ENCODE data around the gene CAMK2A.
"Not testable (repeated sequence)": the region's sequence is repeated elsewhere in the genome, so short reads cannot be mapped to it uniquely, and the experiment has no call there.

The CAMK2A gene

DNA sequence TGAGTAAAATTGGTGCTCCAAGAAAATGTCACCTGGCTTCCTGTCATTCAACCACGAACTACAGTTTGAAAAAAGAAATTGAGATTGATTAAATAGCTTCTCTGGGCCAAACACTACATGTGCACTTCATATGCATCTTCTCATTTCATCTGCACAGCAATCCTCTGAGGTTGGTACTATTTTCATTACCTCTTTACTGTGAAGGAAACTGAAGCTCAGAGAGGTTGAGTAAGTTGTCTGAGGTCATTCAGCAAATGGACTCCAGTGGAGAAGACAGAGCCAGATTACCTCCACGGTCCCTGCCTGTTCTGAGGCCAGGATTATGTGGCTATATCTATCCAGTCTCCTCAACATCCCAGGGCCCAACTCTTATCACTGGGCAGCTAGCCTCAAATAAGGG is 53.3 kb downstream of the CAMK2A start:
- DNase-seq (ENCODE audit: low read depth): no peak

DNA sequence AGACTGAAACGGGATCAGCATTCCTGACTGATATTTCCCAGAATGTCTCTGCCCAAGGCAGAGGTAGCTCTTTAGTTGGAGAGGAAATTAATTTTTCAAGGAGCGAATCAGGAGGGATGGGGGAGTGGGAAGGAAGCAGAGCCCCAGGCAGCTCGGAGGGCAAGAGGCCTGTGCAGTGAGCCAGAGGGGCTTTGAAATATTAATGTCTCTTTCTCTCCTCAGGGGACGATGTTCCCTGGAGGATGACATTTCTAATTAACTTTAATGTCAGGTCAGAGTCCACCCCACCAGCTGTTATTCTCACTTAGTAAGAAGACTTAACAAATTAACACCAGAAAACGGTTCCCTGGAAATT is 54.1 kb downstream of the CAMK2A start:
- no peak for DNase-seq (ENCODE audit: low read depth)

DNA sequence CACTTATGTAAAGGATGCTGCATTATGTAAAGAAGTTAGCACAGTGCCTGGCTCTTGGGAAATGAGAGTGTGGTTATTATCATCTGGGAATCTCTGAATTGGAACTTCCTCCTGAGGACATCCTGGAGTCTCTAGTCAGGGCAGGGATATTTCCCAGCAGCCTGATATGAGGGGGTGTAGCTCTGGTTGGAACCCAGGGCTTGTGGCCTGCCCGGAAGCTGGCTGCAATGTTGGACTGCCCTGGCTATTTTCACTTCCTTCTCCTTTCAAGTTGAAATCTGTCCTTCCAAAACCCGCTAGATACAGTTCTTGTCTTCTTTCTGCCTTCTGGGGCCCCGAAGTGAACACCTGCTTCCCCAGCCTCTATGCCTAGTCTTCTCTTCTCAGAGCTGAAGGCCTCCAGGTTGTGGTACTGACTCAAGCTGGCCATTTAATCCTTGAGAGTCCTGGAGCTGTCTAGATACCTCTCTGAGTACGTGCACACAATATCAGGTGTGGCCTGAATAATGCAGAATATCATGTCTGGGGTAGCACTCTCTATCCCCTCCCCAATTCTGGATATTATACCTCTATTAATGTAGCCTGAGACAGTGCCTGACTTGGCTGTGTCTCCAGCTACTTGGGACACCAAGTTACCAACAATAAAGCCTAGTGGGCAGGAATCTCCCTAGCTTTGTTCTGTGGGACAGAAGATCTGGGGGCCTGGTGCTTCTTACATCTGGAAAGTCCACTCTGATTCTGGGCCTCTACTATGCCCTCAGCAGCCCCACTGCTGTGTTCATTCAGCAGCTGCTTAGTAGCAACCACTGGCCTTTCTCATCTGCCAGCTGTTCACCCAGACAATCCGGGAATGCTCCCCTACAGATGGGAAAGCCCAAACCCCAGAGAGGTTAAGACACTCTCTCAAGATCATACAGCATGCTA is 54.7 kb downstream of the CAMK2A start:
- DNase-seq (ENCODE audit: low read depth): no peak

DNA sequence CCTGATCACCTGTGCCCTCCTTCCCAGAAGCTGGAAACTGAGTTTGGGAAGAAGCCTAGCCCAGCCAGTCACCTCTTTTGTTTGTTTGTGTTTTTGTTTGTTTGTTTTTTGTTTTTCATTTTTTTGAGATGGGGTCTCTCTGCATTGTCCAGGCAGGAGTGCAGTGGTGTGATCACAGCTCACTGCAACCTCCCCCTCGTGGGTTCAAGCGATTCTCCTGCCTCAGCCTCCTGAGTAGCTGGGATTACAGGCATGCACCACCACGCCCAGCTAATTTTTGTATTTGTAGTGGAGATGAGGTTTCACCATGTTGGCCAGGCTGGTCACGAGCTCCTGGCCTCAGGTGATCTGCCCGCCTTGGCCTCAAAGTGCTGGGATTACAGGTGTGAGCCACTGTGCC is 55.9 kb downstream of the CAMK2A start:
- not testable (repeated sequence) for DNase-seq (ENCODE audit: low read depth)

DNA sequence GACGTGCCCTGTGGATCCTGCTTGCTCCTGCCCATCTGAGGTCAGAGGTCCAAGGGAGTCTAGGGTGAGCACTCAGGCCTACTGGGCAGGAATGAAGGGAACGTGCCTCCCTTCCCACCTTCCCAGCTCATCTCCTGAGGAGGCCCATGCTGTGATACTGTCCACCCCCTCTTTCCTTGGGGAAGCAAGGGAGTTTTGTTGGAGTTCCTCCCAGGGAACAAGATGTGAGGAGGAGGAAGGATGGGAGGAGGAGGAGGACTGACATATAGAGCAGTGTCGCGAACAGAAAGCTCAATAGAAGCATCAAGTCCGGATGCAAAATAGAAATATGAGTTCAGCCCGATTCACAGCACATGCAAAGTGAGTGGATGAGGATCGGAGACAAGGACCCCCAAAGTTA is 58.7 kb downstream of the CAMK2A start:
- no peak for DNase-seq (ENCODE audit: low read depth)

DNA sequence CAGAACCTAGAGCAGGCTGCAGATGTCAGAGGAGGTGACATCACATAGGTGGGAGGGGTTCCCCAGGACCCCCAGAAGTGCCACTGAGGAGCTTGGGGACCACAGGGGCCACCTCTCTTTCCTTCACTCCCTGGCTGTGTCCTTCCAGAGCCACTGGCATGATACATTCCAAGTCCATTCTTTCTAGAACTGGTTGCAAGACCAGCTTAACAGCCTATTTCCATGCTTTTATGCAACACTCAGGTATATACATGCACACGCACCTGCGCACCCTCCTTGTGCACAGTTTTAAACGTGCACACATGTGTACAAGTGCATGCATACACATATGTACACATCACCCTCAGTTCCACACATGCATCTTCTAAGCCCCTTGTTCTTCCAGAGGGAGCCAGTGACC is 60.0 kb downstream of the CAMK2A start:
- no peak for DNase-seq (ENCODE audit: low read depth)

DNA sequence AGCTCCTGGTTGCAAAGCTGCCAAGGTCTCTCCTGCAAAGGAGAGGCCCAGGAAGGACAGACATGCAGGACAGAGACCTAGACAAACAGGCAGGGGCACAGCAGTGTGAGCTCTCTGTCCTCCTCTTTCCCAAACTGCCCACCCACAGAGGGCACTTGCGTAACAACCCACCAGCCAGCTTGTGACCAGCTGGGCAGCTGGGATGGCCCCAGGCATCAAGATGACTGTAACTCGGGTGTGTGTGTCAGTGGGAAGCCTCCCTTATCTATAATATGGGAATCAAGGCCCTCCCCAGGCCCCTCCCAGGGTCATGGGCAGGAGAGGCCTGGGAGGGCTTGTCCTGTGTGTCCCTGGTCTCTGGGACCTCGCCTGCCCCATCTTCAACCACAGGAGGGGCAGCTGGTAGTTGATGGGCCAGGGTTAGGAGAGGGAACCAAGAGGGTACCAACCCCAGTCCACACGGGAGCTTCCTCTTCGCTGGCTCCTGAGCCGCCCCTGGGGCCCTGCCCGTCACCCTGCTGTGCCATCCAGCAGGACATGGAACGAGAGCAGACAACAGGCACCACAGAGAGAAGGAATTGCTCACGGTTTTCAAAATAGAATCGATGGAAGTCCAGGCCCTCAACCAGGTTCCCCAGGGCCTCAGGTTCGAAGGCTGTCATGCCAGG is 61.8 kb downstream of the CAMK2A start:
- DNase-seq (ENCODE audit: low read depth): no peak

DNA sequence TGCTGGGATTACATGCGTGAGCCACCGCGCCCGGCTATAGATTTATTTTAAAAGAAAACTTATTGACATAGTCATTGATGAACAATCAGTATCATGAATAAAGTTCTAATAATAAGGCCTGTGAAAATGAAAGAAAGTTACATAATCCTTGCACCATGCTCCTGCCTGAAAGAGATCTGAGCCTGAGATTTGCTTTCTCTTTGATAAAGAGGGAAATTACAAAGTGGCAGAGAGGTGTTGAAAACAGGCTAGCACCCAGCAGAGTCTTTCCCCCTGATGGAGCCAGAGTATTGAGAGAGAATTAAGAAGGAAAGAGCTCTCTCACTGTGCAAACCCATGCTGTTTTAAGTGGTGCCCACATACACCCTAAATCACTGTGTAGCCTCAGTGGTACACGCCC is 62.5 kb downstream of the CAMK2A start:
- DNase-seq (ENCODE audit: low read depth): no peak

DNA sequence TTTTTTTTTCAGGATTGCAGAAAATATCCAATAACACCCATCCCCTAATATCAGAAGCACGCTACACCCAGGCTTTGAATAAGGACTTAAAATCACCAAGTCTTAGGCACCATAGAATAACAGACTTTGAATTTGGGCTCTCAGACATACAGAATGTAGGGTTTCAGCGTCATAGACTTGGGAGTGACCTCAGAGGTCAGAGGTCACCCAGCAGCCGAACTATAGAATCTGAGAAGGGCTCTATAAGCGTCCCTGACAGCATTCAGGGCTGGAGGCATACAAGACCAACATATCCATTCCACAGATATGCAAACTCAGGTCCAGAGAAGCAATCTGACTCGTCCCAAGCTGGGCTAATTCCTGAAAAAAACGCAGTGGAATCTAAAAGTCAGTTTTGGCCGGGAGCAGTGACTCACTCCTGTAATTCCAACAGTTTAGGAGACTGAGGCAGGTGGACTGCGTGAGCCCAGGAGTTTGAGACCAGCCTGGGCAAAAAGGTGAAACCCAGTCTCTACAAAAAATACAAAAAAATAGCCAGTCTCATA is 65.0 kb downstream of the CAMK2A start:
- DNase-seq (ENCODE audit: low read depth): no peak

DNA sequence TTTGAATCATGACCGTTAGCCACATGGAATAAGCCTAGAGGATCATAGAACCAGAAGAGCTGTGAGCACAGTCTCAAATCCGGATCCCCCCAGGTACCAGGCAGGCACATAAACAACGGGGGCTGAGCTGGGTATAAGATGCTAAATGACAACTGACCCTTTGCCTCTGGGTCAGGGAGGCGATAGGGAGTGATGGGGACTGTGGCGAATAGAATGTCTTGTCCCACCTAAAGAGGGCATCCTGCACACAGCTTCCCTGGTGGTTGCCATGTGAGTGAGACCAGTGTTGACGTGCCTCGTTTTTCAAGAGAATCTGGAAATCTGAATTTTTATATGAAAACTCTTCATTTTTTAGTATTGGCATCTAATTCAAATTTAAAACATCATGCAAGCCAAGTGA is 66.1 kb downstream of the CAMK2A start:
- DNase-seq (ENCODE audit: low read depth): no peak

DNA sequence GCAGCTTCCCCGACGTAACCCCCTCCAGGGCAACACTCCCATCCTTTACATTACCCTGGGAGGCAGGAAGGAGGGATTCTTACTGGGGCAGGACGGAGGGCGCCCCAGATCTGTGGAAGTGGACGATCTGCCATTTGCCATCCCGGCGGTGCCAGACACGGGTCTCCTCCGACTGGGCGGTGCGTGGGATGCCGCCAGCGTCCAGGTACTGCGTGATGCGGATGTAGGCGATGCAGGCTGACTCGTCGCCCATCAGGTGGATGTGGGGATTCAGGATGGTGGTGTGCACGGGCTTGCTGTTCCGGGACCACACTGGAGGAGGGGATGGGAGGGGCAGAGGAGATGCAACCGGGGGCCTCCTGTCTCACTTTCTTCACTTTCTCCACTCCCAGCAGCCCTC is 66.7 kb downstream of the CAMK2A start:
- no peak for DNase-seq (ENCODE audit: low read depth)

DNA sequence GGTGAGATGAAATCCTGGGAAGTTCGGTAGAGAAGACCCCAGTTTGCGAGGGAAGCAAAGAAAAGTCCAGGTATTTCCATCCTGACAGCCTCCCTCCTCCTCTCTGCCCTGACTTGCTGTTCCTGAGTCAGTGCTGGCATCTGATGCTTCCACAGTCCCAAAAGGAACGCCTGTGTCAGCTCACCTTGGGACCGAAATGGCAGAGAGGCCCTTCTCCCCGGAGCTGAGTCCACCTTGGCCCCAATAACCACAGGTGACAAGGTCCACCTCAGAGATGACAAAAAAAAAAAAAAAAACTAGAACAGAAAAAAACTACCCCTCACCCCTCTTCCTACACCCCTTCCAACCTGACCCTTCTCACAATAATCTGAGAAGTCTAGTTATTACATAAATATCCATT is 68.1 kb downstream of the CAMK2A start:
- DNase-seq (ENCODE audit: low read depth): no peak

DNA sequence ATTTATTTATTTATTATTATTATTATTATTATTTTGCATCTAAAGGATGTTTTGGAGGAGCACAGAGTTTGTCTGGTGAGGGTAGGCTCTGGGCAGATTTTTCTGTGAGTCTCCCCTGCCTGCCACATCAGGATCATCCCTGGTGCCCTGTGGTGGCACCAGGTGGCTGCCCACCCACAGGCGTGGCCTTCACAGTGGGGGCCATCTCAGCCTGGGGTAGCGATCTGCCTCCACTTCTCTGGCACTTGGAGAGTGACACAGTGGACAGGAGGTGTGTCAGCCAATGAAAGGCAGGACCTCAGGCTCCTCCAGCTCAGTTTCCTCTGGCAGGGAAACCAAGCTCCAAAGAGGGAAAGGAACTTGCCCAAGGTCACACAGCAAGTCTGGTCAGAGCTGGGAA is 69.7 kb downstream of the CAMK2A start:
- DNase-seq (ENCODE audit: low read depth): no peak

DNA sequence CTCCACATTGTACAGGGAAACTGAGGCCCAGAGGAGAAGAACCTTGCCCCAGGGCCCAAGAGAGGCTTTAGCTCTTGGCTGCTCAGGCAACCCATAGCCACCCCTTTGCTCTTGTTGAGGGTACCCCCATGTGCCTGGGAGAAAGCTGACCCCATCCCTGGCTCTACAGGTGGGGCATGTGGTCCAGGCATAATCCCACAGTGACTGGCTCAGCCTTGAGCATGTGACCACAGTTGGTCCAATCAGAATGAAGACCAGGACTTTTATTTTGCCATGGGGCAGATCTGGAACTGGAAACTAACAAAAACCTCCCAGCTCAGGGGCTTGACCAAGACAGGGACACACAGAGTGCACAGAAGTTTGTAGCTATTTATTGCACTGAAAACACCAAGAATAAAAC is 70.4 kb downstream of the CAMK2A start:
- no peak for DNase-seq (ENCODE audit: low read depth)

DNA sequence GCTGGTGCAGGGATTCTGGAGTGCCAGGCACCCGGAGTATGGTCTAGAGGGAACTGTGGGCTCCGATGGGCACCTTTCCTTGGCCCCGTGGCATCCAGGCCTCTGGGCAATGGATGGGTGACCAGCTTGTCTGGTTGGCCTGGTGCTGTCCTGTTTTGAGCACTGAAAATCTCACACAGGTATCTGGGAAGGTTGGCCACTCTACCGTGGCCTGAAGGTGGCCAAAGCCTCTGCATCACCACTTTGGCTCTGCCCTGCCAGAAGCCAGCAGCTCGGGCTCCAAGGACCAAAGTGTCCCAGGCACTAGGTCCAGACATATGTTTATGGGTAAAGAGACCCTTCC is 70.9 kb downstream of the CAMK2A start:
- no peak for DNase-seq (ENCODE audit: low read depth)

DNA sequence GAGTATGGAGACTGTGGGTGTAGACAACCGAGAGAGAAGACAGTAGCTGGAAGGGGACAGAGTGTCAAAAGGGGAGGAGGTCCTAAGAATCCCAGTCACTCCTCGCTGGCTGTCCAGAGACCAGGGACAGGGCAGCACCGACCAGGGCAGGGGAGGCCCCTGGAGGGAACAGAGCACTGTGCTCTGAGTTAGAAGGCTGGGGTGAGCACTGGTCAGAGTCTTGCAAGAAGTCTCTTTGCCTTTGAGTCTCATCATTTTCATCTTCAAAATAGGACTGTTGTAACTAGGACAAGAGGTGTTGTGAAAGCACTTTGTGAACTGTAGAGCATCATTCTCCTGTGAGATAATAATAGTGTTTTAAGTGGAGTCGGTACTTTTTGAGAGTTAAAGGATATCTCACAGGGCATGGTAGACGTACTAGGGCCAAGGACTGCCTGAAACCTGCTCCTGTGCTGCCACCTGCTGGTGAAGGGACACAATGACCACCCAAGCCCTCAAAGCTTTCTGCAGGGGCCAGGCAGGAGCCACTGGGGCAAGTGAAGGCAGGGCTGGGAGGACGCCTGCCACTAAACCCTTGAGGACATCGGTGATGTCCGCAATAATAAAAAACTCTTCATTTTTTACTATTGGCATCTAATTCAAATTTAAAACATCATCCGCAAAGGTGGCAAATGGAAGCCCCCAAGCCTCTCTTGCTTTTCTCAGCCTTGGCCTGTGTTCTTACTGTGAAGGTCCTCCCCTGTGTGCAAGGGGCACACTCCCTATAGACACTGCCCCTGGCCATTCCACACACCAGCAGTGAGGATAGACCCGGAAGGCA is 71.5 kb downstream of the CAMK2A start:
- no peak for DNase-seq (ENCODE audit: low read depth)

DNA sequence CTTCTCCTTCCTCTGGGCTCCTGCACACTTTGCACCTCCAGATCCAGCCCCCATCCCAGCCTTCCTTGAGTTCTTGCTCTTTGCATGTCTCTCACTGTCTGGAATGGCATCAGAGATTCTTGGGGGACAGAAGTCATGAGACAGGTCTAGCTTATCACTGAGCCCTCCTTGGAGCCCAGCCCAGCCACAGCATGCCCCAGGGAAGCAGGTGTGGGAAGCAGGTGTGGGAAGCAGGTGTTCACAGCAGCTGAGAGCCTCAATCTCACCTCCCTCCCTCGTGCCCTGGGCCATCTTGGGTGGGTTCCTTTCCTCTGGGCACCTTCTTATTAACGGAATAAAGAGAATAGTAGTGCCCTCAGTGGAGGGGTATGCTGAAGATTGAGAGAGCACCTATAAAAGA is 72.5 kb downstream of the CAMK2A start:
- no peak for DNase-seq (ENCODE audit: low read depth)

DNA sequence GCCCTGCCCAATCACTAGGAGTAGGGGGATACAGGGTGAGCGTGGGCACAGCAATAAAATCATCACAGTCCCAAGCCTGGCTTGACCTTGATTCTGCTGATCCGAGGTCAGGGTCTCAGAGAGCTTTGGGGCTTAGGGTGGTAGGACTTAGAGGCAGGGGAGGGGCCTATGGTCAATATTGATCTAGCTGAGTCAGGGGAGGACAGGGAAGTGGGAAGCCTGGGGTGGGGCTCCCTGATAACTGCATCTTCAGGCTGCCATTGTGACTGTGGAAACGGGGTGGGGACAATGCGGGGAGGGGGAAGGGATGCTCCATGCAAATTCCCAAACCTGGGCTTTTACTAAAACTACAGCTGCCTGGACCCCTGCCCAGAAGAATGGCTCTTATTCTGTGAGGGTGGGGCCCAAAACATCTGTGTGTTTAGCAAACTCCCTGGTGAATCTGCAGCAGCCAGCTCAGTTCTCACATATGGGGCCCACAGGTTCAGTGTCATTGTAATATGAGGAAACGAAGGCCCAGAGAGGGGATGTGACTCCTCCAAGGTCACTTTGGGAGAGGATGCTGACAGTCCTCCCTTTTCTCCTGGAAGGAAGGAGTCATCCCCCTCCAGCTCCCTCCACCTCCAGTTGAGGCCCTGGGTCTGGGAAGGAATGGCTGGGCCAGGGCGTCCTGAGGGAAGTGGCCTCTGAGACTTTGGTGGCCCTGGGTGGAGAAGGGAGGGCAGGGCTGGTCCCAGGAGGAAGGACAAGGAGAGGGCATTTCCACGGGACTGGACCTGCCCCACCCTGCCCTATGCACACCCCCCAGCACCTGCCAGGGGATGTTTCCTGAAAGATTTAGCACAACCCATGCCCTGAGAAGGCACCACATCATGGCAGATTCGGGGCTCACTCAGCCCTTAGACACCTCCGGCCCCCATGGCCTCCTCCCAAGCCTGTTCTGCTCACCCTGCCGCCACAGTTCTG is 73.3 kb downstream of the CAMK2A start:
- no peak for DNase-seq (ENCODE audit: low read depth)

DNA sequence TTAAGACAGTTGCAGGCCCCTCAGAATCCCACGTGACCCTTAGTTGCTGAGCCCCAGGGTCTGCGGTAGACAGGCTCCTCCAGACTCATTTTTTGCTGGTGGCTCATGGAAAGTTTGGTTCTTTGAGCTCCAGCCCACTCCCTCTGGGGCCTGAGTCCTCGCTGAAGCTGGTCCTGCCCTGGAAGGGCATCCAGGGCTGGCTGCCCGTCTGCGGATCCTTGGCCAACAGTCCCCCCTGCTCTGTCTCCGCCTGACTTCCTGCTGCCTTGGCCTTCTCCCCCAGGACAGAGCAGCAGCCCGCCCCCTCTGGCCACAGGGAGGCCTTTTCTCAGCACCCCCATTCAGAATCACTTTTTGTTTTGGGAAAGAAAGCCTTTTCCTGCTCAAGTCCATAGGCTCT is 75.3 kb downstream of the CAMK2A start:
- DNase-seq (ENCODE audit: low read depth): no peak

DNA sequence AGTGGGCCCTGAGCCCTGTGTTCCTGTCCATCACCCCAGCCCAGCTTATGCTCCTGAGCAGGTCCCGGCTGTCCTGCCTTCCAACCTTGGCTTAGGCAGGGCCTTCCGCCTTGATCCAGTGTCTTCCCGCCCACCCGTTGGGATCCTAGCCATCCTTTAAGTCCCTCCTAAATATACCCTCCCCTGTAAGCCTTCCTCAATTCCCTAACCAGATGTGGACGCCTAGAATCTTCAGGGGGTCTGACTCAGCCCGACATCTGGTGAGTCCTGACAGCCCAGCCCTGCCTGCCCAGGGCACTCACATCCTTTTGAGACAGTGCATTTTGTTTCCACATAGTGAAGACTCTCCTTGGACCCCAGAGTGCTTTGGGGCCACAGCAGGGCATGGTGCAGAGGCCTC is 76.0 kb downstream of the CAMK2A start:
- DNase-seq (ENCODE audit: low read depth): no peak

Measured in GM04503 (cell line).